CD14-positive monocyte (primary cell): ENCODE measurements around the gene FAM200B. TPM values are rescaled to one million over a fixed set of nuclear protein-coding genes. Genes with fewer than 3 reads are reported as not detected.

Source experiments
- DNase-seq, 3 donors: peaks; one replicate each; pipeline ENCODE4 v3.0.0-alpha.2; 2011 to 2022
- H2AFZ ChIP-seq: 2 replicates; pipeline ENCODE4 v1.6.0; 2012; ENCODE audit warnings: mild to moderate bottlenecking, low read depth, low read length, inconsistent platforms; ENCODE audit not compliant: insufficient read depth, poor library complexity, severe bottlenecking
- H3K27ac ChIP-seq, 2 donors: 1 replicate in 1 of 2; 2 replicates in 1 of 2; pipeline ENCODE4 v1.5.1; 2012 to 2013; ENCODE audit warnings: low read length in 2 of 2, control low read depth in 1 of 2, inconsistent platforms in 1 of 2, low read depth in 1 of 2, mild to moderate bottlenecking in 1 of 2
- H3K27me3 ChIP-seq, 2 donors: one replicate each; pipeline versions ENCODE4 v1.6.0 to v1.6.1; 2011 to 2013; ENCODE audit warnings: low read length in 2 of 2; ENCODE audit not compliant: control insufficient read depth in 2 of 2, insufficient read depth in 2 of 2
- H3K36me3 ChIP-seq, 2 donors: replicated peaks in 1 of 2; 1 replicate in 1 of 2; 2 replicates in 1 of 2; pipeline versions ENCODE4 v1.5.1 to v1.6.1; 2012 to 2013; ENCODE audit warnings: low read length in 2 of 2, control low read depth in 1 of 2, inconsistent platforms in 1 of 2, mild to moderate bottlenecking in 1 of 2; ENCODE audit not compliant: insufficient read depth in 2 of 2, control insufficient read depth in 1 of 2
- H3K4me1 ChIP-seq, 2 donors: 1 replicate in 1 of 2; 2 replicates in 1 of 2; pipeline versions ENCODE4 v1.5.1 to v1.6.1; 2012 to 2013; ENCODE audit warnings: low read length in 2 of 2, control low read depth in 1 of 2, inconsistent platforms in 1 of 2, mild to moderate bottlenecking in 1 of 2, moderate library complexity in 1 of 2; ENCODE audit not compliant: insufficient read depth in 2 of 2, control insufficient read depth in 1 of 2
- H3K4me2 ChIP-seq: replicated peaks from 2 replicates; pipeline ENCODE3; 2012; ENCODE audit warnings: low read length, moderate library complexity, mild to moderate bottlenecking; ENCODE audit not compliant: poor library complexity, severe bottlenecking; ENCODE audit errors: extremely low read depth
- H3K4me3 ChIP-seq, 3 experiments: fragments of 200-600 bp in 1 of 3; sonication (generic) in 1 of 3; replicated peaks in 1 of 3; 1 replicate in 2 of 3; 2 replicates in 1 of 3; pipeline ENCODE4 v1.5.1; 2011 to 2013; ENCODE audit warnings: low read length in 3 of 3, mild to moderate bottlenecking in 3 of 3, control low read depth in 2 of 3, low read depth in 2 of 3, inconsistent platforms in 1 of 3, moderate library complexity in 1 of 3
- H3K79me2 ChIP-seq: 2 replicates; pipeline ENCODE4 v1.6.0; 2012; ENCODE audit warnings: mild to moderate bottlenecking, control low read depth, inconsistent platforms, low read length, moderate library complexity; ENCODE audit not compliant: insufficient read depth
- H3K9ac ChIP-seq: 2 replicates; pipeline ENCODE4 v1.6.0; 2017; ENCODE audit warnings: low read length, mild to moderate bottlenecking; ENCODE audit not compliant: insufficient read depth, poor library complexity, severe bottlenecking
- H3K9me3 ChIP-seq, 2 donors: replicated peaks in 1 of 2; 1 replicate in 1 of 2; 2 replicates in 1 of 2; pipeline versions ENCODE4 v1.5.1 to v1.6.1; 2012 to 2013; ENCODE audit warnings: low read length in 2 of 2, control low read depth in 1 of 2; ENCODE audit not compliant: control insufficient read depth in 1 of 2, insufficient read depth in 1 of 2
- H4K20me1 ChIP-seq: 2 replicates; pipeline ENCODE4 v1.6.0; 2012; ENCODE audit warnings: mild to moderate bottlenecking, low read length, control low read depth, moderate library complexity; ENCODE audit not compliant: insufficient read depth
- H3K27ac Mint-ChIP-seq, 7 donors: one replicate each; pipeline ENCODE4 v1.8.0; 2020; ENCODE audit warnings: mild to moderate bottlenecking in 7 of 7, mixed read lengths in 7 of 7, moderate library complexity in 6 of 7, inconsistent platforms in 2 of 7
- H3K27me3 Mint-ChIP-seq, 3 donors: one replicate each; pipeline ENCODE4 v1.8.0; 2021 to 2022; ENCODE audit warnings: low read depth in 3 of 3, mild to moderate bottlenecking in 3 of 3, mixed read lengths in 3 of 3, moderate library complexity in 3 of 3, inconsistent platforms in 1 of 3
- H3K36me3 Mint-ChIP-seq, 2 donors: one replicate each; pipeline ENCODE4 v1.8.0; 2020; ENCODE audit warnings: mixed read lengths in 2 of 2, inconsistent platforms in 1 of 2, mild to moderate bottlenecking in 1 of 2
- H3K4me1 Mint-ChIP-seq: one replicate; pipeline ENCODE4 v1.8.0; 2020; ENCODE audit warnings: mild to moderate bottlenecking, mixed read lengths
- H3K4me3 Mint-ChIP-seq, 2 donors: one replicate each; pipeline ENCODE4 v1.8.0; 2020; ENCODE audit warnings: mild to moderate bottlenecking in 2 of 2, mixed read lengths in 2 of 2, moderate library complexity in 1 of 2
- H3K9me3 Mint-ChIP-seq, 7 donors: one replicate each; pipeline ENCODE4 v1.8.0; 2020 to 2022; ENCODE audit warnings: mixed read lengths in 7 of 7, mild to moderate bottlenecking in 6 of 7, moderate library complexity in 6 of 7, inconsistent platforms in 2 of 7
- CTCF ChIP-seq: fragments of 200-600 bp; IDR thresholded peaks from one replicate; pipeline ENCODE4 v1.8.0; 2022; ENCODE audit warnings: antibody characterized with exemption, mild to moderate bottlenecking
- WGBS: methylation state at CpG from one replicate; pipeline ENCODE4 v1.1.5; 2013; ENCODE audit warnings: missing lambda C conversion rate; ENCODE audit not compliant: insufficient coverage; 5-methylcytosine and 5-hydroxymethylcytosine counted together
- intact Hi-C, 2 donors: fragments of 100-400 bp; cut with micrococcal nuclease; formaldehyde crosslinking; loops; one replicate each; pipeline versions ENCODE4 v1.15.0 to v1.15.1; 2023
- polyA plus RNA-seq, 3 donors: library from polyadenylated mRNA; depleted of rRNA in 1 of 3; unstranded in 2 of 3; stranded (reverse) in 1 of 3; fragments of 300-500 nt in 2 of 3; fragments of >200 nt in 1 of 3; fragmentation: Illumina TruSeq in 2 of 3; gene quantifications; 1 replicate in 2 of 3; 2 replicates in 1 of 3; pipeline ENCODE4 v1.2.3, GENCODE V29; 2012 to 2021

Gene FAM200B
- polyA plus RNA-seq, 3 donors: 65.7 to 169 (median 151) TPM

GRCh38 chr4:15694431-15694830, 12.8 kb downstream of the FAM200B start:
- no peaks in the 10 kb centered on the region for H3K27me3 ChIP-seq
- no peaks in the 10 kb centered on the region for H3K36me3 ChIP-seq
- H3K9me3 ChIP-seq: no peaks in the 10 kb centered on the region
- peaks cover 0 to 25% of the 10 kb centered on the region in 2 donors for H3K36me3 Mint-ChIP-seq
- H2AFZ ChIP-seq: no peak overlapping the region
- H3K4me1 ChIP-seq: peaks cover 65 to 75% of the 10 kb centered on the region in 2 donors
- H3K4me3 Mint-ChIP-seq: no peak overlapping the region
- H3K9me3 Mint-ChIP-seq: peaks cover 2 to 14% (median 6%) of the 10 kb centered on the region in 7 donors
- intact Hi-C loops: loop anchor here in 1 of 2 donors (5.0 kb wide), 1 partner anchor 37 kb away; the partner anchor contains the start of gene FBXL5
- peak overlapping the region in 2 of 7 donors; percentile 2 to 30 for H3K27ac Mint-ChIP-seq
- no peaks in the 10 kb centered on the region for H4K20me1 ChIP-seq
- peaks cover 0 to 2% (median 0%) of the 10 kb centered on the region in 3 donors for H3K27me3 Mint-ChIP-seq
- peaks cover 41% of the 10 kb centered on the region for H3K79me2 ChIP-seq
- peak overlapping the region in 1 of 2 donors; percentile 23 for H3K27ac ChIP-seq
- no CpG with 5 or more reads among the region's 4 CpGs for WGBS
- TF ChIP-seq CTCF: no peak
- no peak overlapping the region for H3K9ac ChIP-seq
- no peak overlapping the region for H3K4me3 ChIP-seq
- H3K4me2 ChIP-seq: no peak overlapping the region
- peaks cover 68% of the 10 kb centered on the region for H3K4me1 Mint-ChIP-seq
- DNase-seq: no peak

- no peaks in the 10 kb centered on the region for H3K27me3 ChIP-seq
- Mint-ChIP-seq H3K9me3 (peaks cover 2 to 20% (median 9%) of the 10 kb centered on the region in 7 donors), H3K27me3 (peaks cover 0 to 2% (median 0%) of the 10 kb centered on the region in 3 donors), H3K36me3 (peaks cover 0 to 24% of the 10 kb centered on the region in 2 donors), H3K27ac (peak overlapping the region in 3 of 7 donors; percentile 22 to 64 (median 25)), H3K4me1 (peaks cover 71% of the 10 kb centered on the region), H3K4me3 (no peak overlapping the region)
- no peak overlapping the region for H3K4me2 ChIP-seq
- no peaks in the 10 kb centered on the region for H3K9me3 ChIP-seq
- H3K36me3 ChIP-seq: no peaks in the 10 kb centered on the region
- peak in 1 of 3 donors; percentile 45 for DNase-seq
- 78% methylated on average over 3 of the region's 10 CpGs for WGBS
- H3K79me2 ChIP-seq: peaks cover 41% of the 10 kb centered on the region
- intact Hi-C loops: no loop called here
- no peak overlapping the region for H2AFZ ChIP-seq
- no peak overlapping the region for H3K9ac ChIP-seq
- H3K27ac ChIP-seq: no peak overlapping the region
- TF ChIP-seq CTCF: no peak
- no peaks in the 10 kb centered on the region for H4K20me1 ChIP-seq
- peaks cover 67 to 75% of the 10 kb centered on the region in 2 donors for H3K4me1 ChIP-seq
- H3K4me3 ChIP-seq: no peak overlapping the region
Measured at GRCh38 chr4:15695240-15695699, 13.6 kb downstream of the FAM200B start.
